Heart right ventricle (tissue), 16 donors: ENCODE results near the gene PIK3C2G. TPM values are rescaled to one million over a fixed set of nuclear protein-coding genes. Genes with fewer than 3 reads are reported as not detected.
A peak's percentile ranks its signal among the peaks of the same experiment; 100 is the strongest.

ENCODE experiments used
- ATAC-seq, 8 donors: fragments of 200-7000 bp; cut with Tn5 transposase; one replicate each; pipeline ENCODE4 v1.9.1; 2020; ENCODE audit warnings: mild to moderate bottlenecking in 8 of 8, moderate library complexity in 8 of 8, moderate number of reproducible peaks in 1 of 8
- DNase-seq, 2 donors: peaks; one replicate each; pipeline ENCODE4 v3.0.0-alpha.2; 2020
- H3K27ac ChIP-seq, 10 donors: fragments of 200-600 bp; sonication (generic) in 2 of 10; one replicate each; pipeline versions ENCODE4 v1.5.0 to v1.8.0; 2020 to 2022; ENCODE audit warnings: mild to moderate bottlenecking in 3 of 10
- H3K27me3 ChIP-seq, 7 donors: fragments of 200-600 bp; one replicate each; pipeline ENCODE4 v1.8.0; 2021 to 2022; ENCODE audit warnings: mild to moderate bottlenecking in 2 of 7
- H3K36me3 ChIP-seq, 9 donors: fragments of 200-600 bp; sonication (generic) in 1 of 9; one replicate each; pipeline versions ENCODE4 v1.5.0 to v1.8.0; 2020 to 2022; ENCODE audit warnings: mild to moderate bottlenecking in 2 of 9
- H3K4me1 ChIP-seq, 9 donors: fragments of 200-600 bp; sonication (generic) in 1 of 9; one replicate each; pipeline versions ENCODE4 v1.5.0 to v1.8.0; 2020 to 2022; ENCODE audit warnings: mild to moderate bottlenecking in 4 of 9
- H3K4me3 ChIP-seq, 10 donors: fragments of 200-600 bp; sonication (generic) in 2 of 10; one replicate each; pipeline versions ENCODE4 v1.5.0 to v1.8.0; 2020 to 2022; ENCODE audit warnings: mild to moderate bottlenecking in 7 of 10, moderate library complexity in 2 of 10
- H3K9me3 ChIP-seq, 11 donors: fragments of 200-600 bp in 10 of 11; sonication (generic) in 2 of 11; one replicate each; pipeline versions ENCODE4 v1.5.0 to v1.8.0; 2013 to 2022; ENCODE audit warnings: mild to moderate bottlenecking in 2 of 11, control low read depth in 1 of 11, moderate library complexity in 1 of 11
- WGBS, 2 donors: extraction: QIAGEN DNeasy Blood & Tissue Kit; methylation state at CpG; one replicate each; pipeline ENCODE4 v1.1.7; 2013; ENCODE audit warnings: inconsistent platforms in 1 of 2; 5-methylcytosine and 5-hydroxymethylcytosine counted together
- intact Hi-C, 10 donors: fragments of 100-400 bp; cut with DNase I; formaldehyde crosslinking; loops; one replicate each; pipeline versions ENCODE4 v1.11.1 to v1.14.2; 2022
- polyA plus RNA-seq, 2 donors: library from polyadenylated mRNA; stranded (reverse); fragments of 200-250 nt; gene quantifications; one replicate each; pipeline ENCODE4 v1.2.3, GENCODE V29; 2013
- total RNA-seq, 10 donors: library from RNA; stranded (reverse); fragmentation: NEBNext Ultra II Directional in 3 of 10; extraction: Animal tissue kit (Norgen Biotek cat#: 25700) in 3 of 10; gene quantifications; one replicate each; pipeline versions ENCODE4 v1.2.1 to v1.2.4, GENCODE V29; 2021 to 2023
- TF ChIP-seq, protein P1 (sequence below), 9 donors: fragments of 200-600 bp; sonication (generic) in 2 of 9; IDR thresholded peaks; one replicate each; pipeline versions ENCODE4 v1.5.0 to v1.8.0; 2021 to 2022; ENCODE audit warnings: antibody characterized with exemption in 9 of 9, mild to moderate bottlenecking in 5 of 9, moderate library complexity in 1 of 9
- donor health status: Arrhythmogenic right ventricular cardiomyopathy.
- donor health status: ischemic (EF 13 %, LVEDD 7.1; RV severe dilation, severe dysfunction).
- donor health status: healthy with polysubstance abuse.
- donor health status: DM: no; HTN: yes; CAD: no.
- donor health status: DM: no; HTN: no; CAD: no.
- donor health status: ischemic (EF 25% LVEDD 6.9; RV normal size, moderate dysfunction).
- donor health status: ischemic (EF 25% LVEDD 5.7; RV mildly dilated, moderate dysfunction).
- donor health status: healthy.
- donor health status: DM: yes; HTN: yes; CAD: no.
- donor health status: Ischemic cardiomyopathy.
- donor health status: ischemic (EF 35%, LVEDD 5.7; RV mildly dilated, moderate dysfunction).
- donor health status: nonischemic (EF 11% LVEDD 7.7; RV severe dilation, severe dysfunction).
- donor health status: DM: yes; HTN: yes; CAD: no.
- donor health status: PGD.
- donor health status: ischemic (EF 29% LVEDD 5.4; RV normal size, mild dysfunction).
- donor health status: nonischemic (EF 23%, LVEDD 6.1; RV moderate dilation, normal function).

The PIK3C2G gene
- total and polyA plus RNA-seq, 12 donors: not detected

DNA sequence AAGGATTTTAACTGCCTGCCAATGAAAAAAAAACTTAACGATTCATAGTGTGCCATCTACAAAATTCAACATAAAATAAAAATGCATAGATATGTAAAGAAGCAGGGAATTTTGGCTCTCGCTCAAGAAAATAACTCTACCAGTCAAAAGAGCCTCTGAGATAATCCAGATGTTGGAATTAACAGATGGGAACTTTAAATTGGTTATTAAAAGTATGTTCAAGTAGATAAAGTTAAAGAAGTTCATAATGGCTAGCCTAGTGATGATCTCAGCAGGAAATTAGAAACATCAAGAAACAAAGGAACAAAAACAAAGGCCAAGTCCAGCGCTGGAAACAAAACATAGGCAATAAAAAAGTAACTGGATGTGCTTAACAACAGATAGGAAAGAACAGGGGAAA, 23.1 kb downstream of the PIK3C2G start:
- ATAC-seq (no peak), DNase-seq (no peak)
- 44 to 47% methylated on average over 3 of the region's 3 CpGs for WGBS, 2 donors
- no peak overlapping the region for H3K4me3 ChIP-seq
- TF ChIP-seq, protein P1, sequence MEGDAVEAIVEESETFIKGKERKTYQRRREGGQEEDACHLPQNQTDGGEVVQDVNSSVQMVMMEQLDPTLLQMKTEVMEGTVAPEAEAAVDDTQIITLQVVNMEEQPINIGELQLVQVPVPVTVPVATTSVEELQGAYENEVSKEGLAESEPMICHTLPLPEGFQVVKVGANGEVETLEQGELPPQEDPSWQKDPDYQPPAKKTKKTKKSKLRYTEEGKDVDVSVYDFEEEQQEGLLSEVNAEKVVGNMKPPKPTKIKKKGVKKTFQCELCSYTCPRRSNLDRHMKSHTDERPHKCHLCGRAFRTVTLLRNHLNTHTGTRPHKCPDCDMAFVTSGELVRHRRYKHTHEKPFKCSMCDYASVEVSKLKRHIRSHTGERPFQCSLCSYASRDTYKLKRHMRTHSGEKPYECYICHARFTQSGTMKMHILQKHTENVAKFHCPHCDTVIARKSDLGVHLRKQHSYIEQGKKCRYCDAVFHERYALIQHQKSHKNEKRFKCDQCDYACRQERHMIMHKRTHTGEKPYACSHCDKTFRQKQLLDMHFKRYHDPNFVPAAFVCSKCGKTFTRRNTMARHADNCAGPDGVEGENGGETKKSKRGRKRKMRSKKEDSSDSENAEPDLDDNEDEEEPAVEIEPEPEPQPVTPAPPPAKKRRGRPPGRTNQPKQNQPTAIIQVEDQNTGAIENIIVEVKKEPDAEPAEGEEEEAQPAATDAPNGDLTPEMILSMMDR (IDR thresholded peaks at IDR 0.05): no peak
- no peaks in the 10 kb centered on the region for H3K4me1 ChIP-seq
- no peaks in the 10 kb centered on the region for H3K27me3 ChIP-seq
- H3K9me3 ChIP-seq: peaks cover 0 to 8% (median 0%) of the 10 kb centered on the region in 11 donors
- intact Hi-C loops: no loop called here
- H3K27ac ChIP-seq: peak overlapping the region in 1 of 10 donors; percentile 34
- H3K36me3 ChIP-seq: no peaks in the 10 kb centered on the region

DNA sequence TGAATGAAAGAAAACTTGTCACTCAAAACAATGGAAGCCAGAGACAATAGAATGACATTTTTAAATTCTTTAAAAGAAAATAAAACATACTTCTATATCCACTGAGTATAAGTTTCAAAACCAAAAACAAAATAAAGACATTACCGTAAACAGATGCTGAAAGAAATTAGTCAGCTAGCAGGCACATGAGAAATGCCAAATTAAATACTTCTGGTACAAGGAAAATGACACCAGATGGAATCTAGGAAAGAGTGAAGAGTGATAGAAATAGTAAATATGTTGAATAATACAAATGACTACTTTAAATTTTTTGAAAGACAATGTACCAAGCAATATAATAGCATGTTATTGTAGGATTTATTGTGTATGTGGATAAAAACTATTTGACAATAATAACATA, 23.8 kb downstream of the PIK3C2G start:
- H3K4me1 ChIP-seq: no peaks in the 10 kb centered on the region
- 44 to 84% methylated on average over 1 of the region's 1 CpG for WGBS, 2 donors
- no peak for ATAC-seq
- H3K27ac ChIP-seq: no peak overlapping the region
- peaks cover 0 to 8% (median 0%) of the 10 kb centered on the region in 11 donors for H3K9me3 ChIP-seq
- DNase-seq: no peak
- no peaks in the 10 kb centered on the region for H3K27me3 ChIP-seq
- H3K36me3 ChIP-seq: no peaks in the 10 kb centered on the region
- no peak overlapping the region for H3K4me3 ChIP-seq
- intact Hi-C loops: no loop called here
- TF ChIP-seq, protein P1 (IDR thresholded peaks at IDR 0.05): no peak

DNA sequence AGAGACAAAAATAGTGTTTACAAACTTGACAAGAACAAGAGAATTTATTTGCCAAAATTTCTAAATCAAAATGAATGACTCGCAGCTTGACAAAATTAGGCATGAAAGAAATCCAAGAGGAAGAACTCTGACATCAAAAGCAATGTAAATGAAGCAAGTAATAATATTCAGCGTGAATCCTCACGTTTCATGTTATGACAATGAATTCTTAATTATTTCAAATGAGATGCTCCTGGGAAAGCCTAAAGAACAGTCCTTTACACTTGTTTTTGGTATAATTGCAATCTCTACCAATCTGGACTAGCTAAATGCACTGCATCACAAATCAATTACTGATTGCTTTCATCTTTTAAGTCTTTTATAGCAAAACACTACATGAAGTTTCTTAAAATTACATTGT, 29.1 kb downstream of the PIK3C2G start:
- 71 to 73% methylated on average over 3 of the region's 3 CpGs for WGBS, 2 donors
- TF ChIP-seq, protein P1 (IDR thresholded peaks at IDR 0.05): no peak
- Histone ChIP-seq H3K4me3 (peak overlapping the region in 1 of 10 donors; percentile 1), H3K4me1 (no peaks in the 10 kb centered on the region), H3K27me3 (no peaks in the 10 kb centered on the region), H3K9me3 (peaks cover 0 to 8% (median 0%) of the 10 kb centered on the region in 11 donors), H3K36me3 (no peaks in the 10 kb centered on the region), H3K27ac (no peak overlapping the region)
- DNase-seq: no peak
- ATAC-seq: no peak
- intact Hi-C loops: no loop called here

DNA sequence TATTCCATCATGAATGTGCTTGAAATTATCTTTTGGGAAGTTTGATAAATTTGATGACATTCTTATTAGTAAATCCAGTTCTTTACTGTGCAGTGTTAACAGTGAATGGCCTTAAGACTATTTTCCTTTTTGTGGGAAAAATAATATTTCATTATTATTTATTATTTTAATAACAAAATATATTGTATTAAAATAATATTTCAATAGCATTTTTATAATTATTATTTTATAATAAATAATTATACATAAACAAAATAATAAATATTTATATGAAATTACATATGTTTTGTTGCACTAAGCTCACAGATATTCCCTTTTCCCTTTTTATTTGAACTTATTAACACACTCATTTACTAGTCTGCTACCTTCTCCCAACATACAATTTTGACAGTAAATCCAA, 33.6 kb downstream of the PIK3C2G start:
- Histone ChIP-seq H3K4me3 (no peak overlapping the region), H3K36me3 (no peaks in the 10 kb centered on the region), H3K9me3 (peaks cover 0 to 4% (median 0%) of the 10 kb centered on the region in 11 donors), H3K27ac (no peak overlapping the region), H3K4me1 (no peaks in the 10 kb centered on the region), H3K27me3 (no peaks in the 10 kb centered on the region)
- intact Hi-C loops: no loop called here
- ATAC-seq (no peak), DNase-seq (no peak)
- TF ChIP-seq, protein P1 (IDR thresholded peaks at IDR 0.05): no peak
